DOHH2 (cell line): ENCODE results near the gene STEAP3.

ENCODE experiments used
- H3F3A ChIP-seq: fragments of 200-600 bp; sonication (generic), shearing (Covaris generic); 2 replicates; pipeline ENCODE4 v1.6.0; 2016; ENCODE audit warnings: antibody characterized with exemption, mild to moderate bottlenecking; ENCODE audit not compliant: control insufficient read depth, insufficient read depth
- H3K27ac ChIP-seq: fragments of 200-600 bp; sonication (generic); 2 replicates; pipeline ENCODE4 v1.5.1; 2014; ENCODE audit warnings: low read depth, mild to moderate bottlenecking, low read length, moderate library complexity
- H3K27me3 ChIP-seq: fragments of 200-600 bp; sonication (generic); 2 replicates; pipeline ENCODE4 v1.6.1; 2014; ENCODE audit warnings: mild to moderate bottlenecking, low read length, mixed read lengths; ENCODE audit not compliant: control insufficient read depth
- H3K36me3 ChIP-seq: fragments of 200-600 bp; sonication (generic); 2 replicates; pipeline ENCODE4 v1.6.1; 2014; ENCODE audit warnings: mild to moderate bottlenecking, low read length, moderate library complexity, mixed read lengths; ENCODE audit not compliant: control insufficient read depth
- H3K4me1 ChIP-seq: fragments of 200-600 bp; sonication (generic); 2 replicates; pipeline ENCODE4 v1.6.1; 2014; ENCODE audit warnings: mild to moderate bottlenecking, low read length, mixed read lengths; ENCODE audit not compliant: control insufficient read depth
- H3K4me2 ChIP-seq: fragments of 200-600 bp; sonication (generic); 2 replicates; pipeline ENCODE4 v1.6.0; 2014; ENCODE audit warnings: mild to moderate bottlenecking, low read length, moderate library complexity
- H3K4me3 ChIP-seq: fragments of 200-600 bp; sonication (generic); 2 replicates; pipeline ENCODE4 v1.5.1; 2014; ENCODE audit warnings: mild to moderate bottlenecking, low read length, mixed read lengths
- H3K79me2 ChIP-seq: fragments of 200-600 bp; sonication (generic); 2 replicates; pipeline ENCODE4 v1.6.1; 2014; ENCODE audit warnings: mild to moderate bottlenecking, low read length, mixed read lengths; ENCODE audit not compliant: control insufficient read depth
- H3K9me2 ChIP-seq: fragments of 200-600 bp; sonication (generic); replicated peaks from 2 replicates; pipeline ENCODE4 v1.6.1; 2014; ENCODE audit warnings: mild to moderate bottlenecking, low read length, mixed read lengths; ENCODE audit not compliant: control insufficient read depth
- H3K9me3 ChIP-seq: fragments of 200-600 bp; sonication (generic); 2 replicates; pipeline ENCODE4 v1.6.1; 2014; ENCODE audit warnings: antibody characterized with exemption, low read length, mixed read lengths; ENCODE audit not compliant: control insufficient read depth, insufficient read depth
- H4K20me1 ChIP-seq: fragments of 200-600 bp; sonication (generic); 2 replicates; pipeline ENCODE4 v1.6.0; 2014; ENCODE audit warnings: low read depth, mild to moderate bottlenecking, antibody characterized with exemption, low read length, moderate library complexity; ENCODE audit not compliant: control insufficient read depth, insufficient read depth
- EZH2phosphoT487 ChIP-seq: fragments of 200-600 bp; sonication (generic); IDR thresholded peaks from 2 replicates; pipeline ENCODE4 v1.6.1; 2017; ENCODE audit warnings: borderline replicate concordance, mild to moderate bottlenecking, antibody characterized with exemption, low read length, moderate library complexity, mixed read lengths
- TF ChIP-seq, protein P1 (sequence below): fragments of 200-600 bp; sonication (generic); IDR thresholded peaks from one replicate; pipeline ENCODE4 v1.5.1; 2014; ENCODE audit warnings: antibody characterized with exemption, mild to moderate bottlenecking, low read depth, low read length; ENCODE audit not compliant: poor library complexity, severe bottlenecking

Gene STEAP3

DNA sequence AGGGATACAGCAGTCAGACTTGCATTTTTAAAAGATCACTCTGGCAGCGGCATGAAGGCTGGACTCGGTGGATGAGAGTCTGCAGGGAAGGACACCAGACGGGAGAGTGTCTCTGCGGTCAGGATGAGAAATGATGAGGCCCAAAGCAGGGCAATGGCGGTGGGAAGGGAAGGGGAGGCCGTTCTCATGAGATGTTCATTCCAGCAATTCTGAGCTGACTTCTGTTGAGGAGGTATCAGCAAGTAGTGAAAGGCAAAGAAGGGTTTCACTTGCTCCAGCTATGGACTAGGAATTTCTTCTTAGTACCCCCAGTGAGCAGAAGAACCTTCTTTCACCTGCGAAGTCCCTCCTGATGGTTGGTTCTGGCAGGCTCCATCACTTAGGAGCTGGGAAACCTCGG, 63.0 kb downstream of the STEAP3 start:
- Histone ChIP-seq H3K79me2 (no peaks in the 10 kb centered on the region), H3K4me2 (no peak overlapping the region), H3K27me3 (no peaks in the 10 kb centered on the region), H3K27ac (no peak overlapping the region), H4K20me1 (no peaks in the 10 kb centered on the region), H3K9me3 (no peaks in the 10 kb centered on the region), H3K4me3 (no peak overlapping the region), H3K4me1 (no peaks in the 10 kb centered on the region), H3F3A (no peaks in the 10 kb centered on the region), H3K36me3 (no peaks in the 10 kb centered on the region), H3K9me2 (no peaks in the 10 kb centered on the region)
- TF ChIP-seq EZH2phosphoT487, result no peak
- TF ChIP-seq, protein P1, sequence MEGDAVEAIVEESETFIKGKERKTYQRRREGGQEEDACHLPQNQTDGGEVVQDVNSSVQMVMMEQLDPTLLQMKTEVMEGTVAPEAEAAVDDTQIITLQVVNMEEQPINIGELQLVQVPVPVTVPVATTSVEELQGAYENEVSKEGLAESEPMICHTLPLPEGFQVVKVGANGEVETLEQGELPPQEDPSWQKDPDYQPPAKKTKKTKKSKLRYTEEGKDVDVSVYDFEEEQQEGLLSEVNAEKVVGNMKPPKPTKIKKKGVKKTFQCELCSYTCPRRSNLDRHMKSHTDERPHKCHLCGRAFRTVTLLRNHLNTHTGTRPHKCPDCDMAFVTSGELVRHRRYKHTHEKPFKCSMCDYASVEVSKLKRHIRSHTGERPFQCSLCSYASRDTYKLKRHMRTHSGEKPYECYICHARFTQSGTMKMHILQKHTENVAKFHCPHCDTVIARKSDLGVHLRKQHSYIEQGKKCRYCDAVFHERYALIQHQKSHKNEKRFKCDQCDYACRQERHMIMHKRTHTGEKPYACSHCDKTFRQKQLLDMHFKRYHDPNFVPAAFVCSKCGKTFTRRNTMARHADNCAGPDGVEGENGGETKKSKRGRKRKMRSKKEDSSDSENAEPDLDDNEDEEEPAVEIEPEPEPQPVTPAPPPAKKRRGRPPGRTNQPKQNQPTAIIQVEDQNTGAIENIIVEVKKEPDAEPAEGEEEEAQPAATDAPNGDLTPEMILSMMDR, result no peak

DNA sequence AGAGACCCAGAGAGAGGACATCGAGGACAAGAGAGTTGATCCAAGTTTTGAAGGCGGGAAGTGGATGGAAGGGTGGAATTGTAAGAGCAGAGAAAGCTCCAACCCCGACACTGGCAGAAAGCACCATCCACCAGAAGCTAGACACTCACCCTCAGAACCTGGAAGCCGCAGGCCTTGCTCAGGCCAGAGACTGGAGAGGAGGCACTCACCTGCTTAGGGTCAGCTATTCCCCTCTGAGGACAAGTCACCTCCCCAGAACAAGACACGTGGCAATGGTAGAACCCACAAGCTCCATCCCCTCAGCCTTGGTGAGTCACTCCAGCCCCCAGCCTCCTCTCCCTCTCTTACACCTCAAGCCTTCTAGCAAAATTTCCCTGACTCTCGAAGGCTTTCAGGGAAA, 64.9 kb downstream of the STEAP3 start:
- H3K27ac ChIP-seq, result no peak overlapping the region
- H3K4me2 ChIP-seq, result no peak overlapping the region
- no peaks in the 10 kb centered on the region for H3K9me2 ChIP-seq
- H3K36me3 ChIP-seq, result no peaks in the 10 kb centered on the region
- no peaks in the 10 kb centered on the region for H3F3A ChIP-seq
- TF ChIP-seq, protein P1, result no peak
- no peak for TF ChIP-seq EZH2phosphoT487
- H3K27me3 ChIP-seq, result no peaks in the 10 kb centered on the region
- H3K4me1 ChIP-seq, result no peaks in the 10 kb centered on the region
- H3K4me3 ChIP-seq, result no peak overlapping the region
- no peaks in the 10 kb centered on the region for H3K9me3 ChIP-seq
- H4K20me1 ChIP-seq, result no peaks in the 10 kb centered on the region
- H3K79me2 ChIP-seq, result no peaks in the 10 kb centered on the region

DNA sequence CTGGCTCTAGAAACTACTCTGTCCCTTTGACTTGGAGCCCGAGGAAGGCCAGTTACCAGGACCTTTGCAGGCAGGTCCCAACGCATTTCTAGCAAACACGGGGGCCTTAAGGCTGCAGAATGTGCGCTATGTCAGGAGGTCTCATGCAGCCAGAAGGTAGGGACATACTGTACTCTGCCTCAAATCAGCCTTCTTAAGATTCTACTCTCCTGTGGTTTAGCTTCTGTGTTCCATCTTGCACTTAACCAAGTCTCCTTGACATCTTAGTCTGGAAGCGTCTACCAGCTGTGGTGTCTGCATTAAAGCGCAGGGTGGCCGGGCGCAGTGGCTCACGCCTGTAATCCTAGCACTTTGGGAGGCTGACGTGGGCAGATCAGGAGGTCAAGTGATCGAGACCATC, 65.5 kb downstream of the STEAP3 start:
- Histone ChIP-seq H3K4me3 (no peak overlapping the region), H3K4me2 (no peak overlapping the region), H3K9me2 (no peaks in the 10 kb centered on the region), H3K4me1 (no peaks in the 10 kb centered on the region), H3K36me3 (no peaks in the 10 kb centered on the region), H3K79me2 (no peaks in the 10 kb centered on the region), H3K27me3 (no peaks in the 10 kb centered on the region), H3F3A (no peaks in the 10 kb centered on the region), H4K20me1 (no peaks in the 10 kb centered on the region), H3K27ac (no peak overlapping the region), H3K9me3 (no peaks in the 10 kb centered on the region)
- TF ChIP-seq, protein P1, result no peak
- TF ChIP-seq EZH2phosphoT487, result no peak

DNA sequence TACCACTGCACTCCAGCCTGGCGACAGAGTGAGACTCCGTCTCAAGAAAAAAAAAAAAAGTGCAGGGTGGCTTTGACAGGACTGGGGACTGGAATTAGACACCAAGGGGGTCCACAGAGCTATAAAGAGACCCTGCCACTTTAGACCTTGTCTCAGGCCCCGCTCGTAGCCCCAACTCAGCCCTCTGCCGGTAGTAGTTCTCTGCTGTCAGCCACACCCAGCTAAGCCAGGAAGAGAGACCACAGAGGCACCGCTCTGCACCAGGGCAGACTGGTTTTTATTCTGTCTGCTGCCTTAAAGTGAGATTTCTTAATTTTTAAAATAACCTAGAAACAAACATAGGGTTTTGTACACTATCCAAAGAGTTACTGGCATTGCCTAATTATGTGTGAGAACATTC, 66.0 kb downstream of the STEAP3 start:
- no peak overlapping the region for H3K4me2 ChIP-seq
- no peaks in the 10 kb centered on the region for H3K36me3 ChIP-seq
- no peaks in the 10 kb centered on the region for H4K20me1 ChIP-seq

More for the DNA sequence above, 66.0 kb downstream of the STEAP3 start:
- TF ChIP-seq, protein P1, result no peak
- TF ChIP-seq EZH2phosphoT487, result no peak
- no peaks in the 10 kb centered on the region for H3K9me2 ChIP-seq
- H3K27ac ChIP-seq, result no peak overlapping the region
- no peaks in the 10 kb centered on the region for H3K4me1 ChIP-seq
- no peaks in the 10 kb centered on the region for H3K79me2 ChIP-seq
- no peaks in the 10 kb centered on the region for H3K9me3 ChIP-seq
- H3K4me3 ChIP-seq, result no peak overlapping the region
- no peaks in the 10 kb centered on the region for H3F3A ChIP-seq
- no peaks in the 10 kb centered on the region for H3K27me3 ChIP-seq
